Measurements from ENCODE around the gene SPATS2L.

The SPATS2L gene

GRCh38 chr2:200445284-200445683 lies 138.8 kb downstream of the SPATS2L start:
- no peak overlapping the region for H3K9ac ChIP-seq (ENCODE audit: insufficient read length, low read depth)
- peaks cover 2% of the 10 kb centered on the region for H3K4me1 ChIP-seq (ENCODE audit: insufficient read depth, insufficient read length)
- no peaks in the 10 kb centered on the region for H3K27me3 ChIP-seq (ENCODE audit: insufficient read depth, insufficient read length)
- DNase-seq (ENCODE audit: low read depth, low spot score) = no peak
- TF ChIP-seq SUZ12 (IDR thresholded peaks at IDR 0.05; ENCODE audit: extremely low read depth, insufficient read depth, insufficient read length) = no peak
- no peak for TF ChIP-seq YY1 (IDR thresholded peaks at IDR 0.05; ENCODE audit: insufficient read depth, insufficient read length)
- no peak for TF ChIP-seq ZNF274 (IDR thresholded peaks at IDR 0.05; ENCODE audit: low read depth, low read length)
- no peaks in the 10 kb centered on the region for H3K9me3 ChIP-seq (ENCODE audit: insufficient read depth, low read length)
- H3K4me3 ChIP-seq (ENCODE audit: insufficient read length, low read depth) = no peak overlapping the region
- H3K36me3 ChIP-seq (ENCODE audit: insufficient read depth, insufficient read length, low read length) = peaks cover 25% of the 10 kb centered on the region

GRCh38 chr2:200446612-200447011 lies 140.1 kb downstream of the SPATS2L start:
- no peak for TF ChIP-seq SUZ12 (IDR thresholded peaks at IDR 0.05; ENCODE audit: extremely low read depth, insufficient read depth, insufficient read length)
- TF ChIP-seq ZNF274 (IDR thresholded peaks at IDR 0.05; ENCODE audit: low read depth, low read length) = no peak
- TF ChIP-seq YY1 (IDR thresholded peaks at IDR 0.05; ENCODE audit: insufficient read depth, insufficient read length) = no peak
- Histone ChIP-seq H3K9ac (ENCODE audit: insufficient read length, low read depth) (no peak overlapping the region), H3K36me3 (ENCODE audit: insufficient read depth, insufficient read length, low read length) (peaks cover 17% of the 10 kb centered on the region), H3K27me3 (ENCODE audit: insufficient read depth, insufficient read length) (no peaks in the 10 kb centered on the region), H3K9me3 (ENCODE audit: insufficient read depth, low read length) (no peaks in the 10 kb centered on the region), H3K4me3 (ENCODE audit: insufficient read length, low read depth) (no peak overlapping the region), H3K4me1 (ENCODE audit: insufficient read depth, insufficient read length) (peaks cover 2% of the 10 kb centered on the region)
- no peak for DNase-seq (ENCODE audit: low read depth, low spot score)

GRCh38 chr2:200447139-200447855 lies 140.8 kb downstream of the SPATS2L start:
- H3K4me1 ChIP-seq (ENCODE audit: insufficient read depth, insufficient read length) = peaks cover 2% of the 10 kb centered on the region
- H3K9me3 ChIP-seq (ENCODE audit: insufficient read depth, low read length) = no peaks in the 10 kb centered on the region
- H3K27me3 ChIP-seq (ENCODE audit: insufficient read depth, insufficient read length) = no peaks in the 10 kb centered on the region
- TF ChIP-seq YY1 (IDR thresholded peaks at IDR 0.05; ENCODE audit: insufficient read depth, insufficient read length) (no peak), ZNF274 (IDR thresholded peaks at IDR 0.05; ENCODE audit: low read depth, low read length) (no peak), SUZ12 (IDR thresholded peaks at IDR 0.05; ENCODE audit: extremely low read depth, insufficient read depth, insufficient read length) (no peak)
- no peak for DNase-seq (ENCODE audit: low read depth, low spot score)
- H3K4me3 ChIP-seq (ENCODE audit: insufficient read length, low read depth) = no peak overlapping the region
- H3K36me3 ChIP-seq (ENCODE audit: insufficient read depth, insufficient read length, low read length) = peaks cover 16% of the 10 kb centered on the region
- no peak overlapping the region for H3K9ac ChIP-seq (ENCODE audit: insufficient read length, low read depth)

- no peak for TF ChIP-seq SUZ12 (IDR thresholded peaks at IDR 0.05; ENCODE audit: extremely low read depth, insufficient read depth, insufficient read length)
- TF ChIP-seq YY1 (IDR thresholded peaks at IDR 0.05; ENCODE audit: insufficient read depth, insufficient read length) = no peak
- no peak for TF ChIP-seq ZNF274 (IDR thresholded peaks at IDR 0.05; ENCODE audit: low read depth, low read length)
- Histone ChIP-seq H3K27me3 (ENCODE audit: insufficient read depth, insufficient read length) (no peaks in the 10 kb centered on the region), H3K9ac (ENCODE audit: insufficient read length, low read depth) (no peak overlapping the region), H3K4me1 (ENCODE audit: insufficient read depth, insufficient read length) (peaks cover 2% of the 10 kb centered on the region), H3K9me3 (ENCODE audit: insufficient read depth, low read length) (no peaks in the 10 kb centered on the region), H3K36me3 (ENCODE audit: insufficient read depth, insufficient read length, low read length) (peaks cover 12% of the 10 kb centered on the region), H3K4me3 (ENCODE audit: insufficient read length, low read depth) (no peak overlapping the region)
- DNase-seq (ENCODE audit: low read depth, low spot score) = no peak
Measured at GRCh38 chr2:200448455-200448854, 142.0 kb downstream of the SPATS2L start.

GRCh38 chr2:200449149-200449548 lies 142.7 kb downstream of the SPATS2L start:
- DNase-seq (ENCODE audit: low read depth, low spot score) = no peak
- Histone ChIP-seq H3K36me3 (ENCODE audit: insufficient read depth, insufficient read length, low read length) (peaks cover 6% of the 10 kb centered on the region), H3K27me3 (ENCODE audit: insufficient read depth, insufficient read length) (no peaks in the 10 kb centered on the region), H3K4me1 (ENCODE audit: insufficient read depth, insufficient read length) (peaks cover 2% of the 10 kb centered on the region), H3K9ac (ENCODE audit: insufficient read length, low read depth) (no peak overlapping the region), H3K4me3 (ENCODE audit: insufficient read length, low read depth) (no peak overlapping the region), H3K9me3 (ENCODE audit: insufficient read depth, low read length) (no peaks in the 10 kb centered on the region)
- TF ChIP-seq YY1 (IDR thresholded peaks at IDR 0.05; ENCODE audit: insufficient read depth, insufficient read length) (no peak), SUZ12 (IDR thresholded peaks at IDR 0.05; ENCODE audit: extremely low read depth, insufficient read depth, insufficient read length) (no peak), ZNF274 (IDR thresholded peaks at IDR 0.05; ENCODE audit: low read depth, low read length) (no peak)

- H3K27me3 ChIP-seq (ENCODE audit: insufficient read depth, insufficient read length) = no peaks in the 10 kb centered on the region
- no peaks in the 10 kb centered on the region for H3K9me3 ChIP-seq (ENCODE audit: insufficient read depth, low read length)
- DNase-seq (ENCODE audit: low read depth, low spot score) = no peak
- TF ChIP-seq YY1 (IDR thresholded peaks at IDR 0.05; ENCODE audit: insufficient read depth, insufficient read length) (no peak), SUZ12 (IDR thresholded peaks at IDR 0.05; ENCODE audit: extremely low read depth, insufficient read depth, insufficient read length) (no peak), ZNF274 (IDR thresholded peaks at IDR 0.05; ENCODE audit: low read depth, low read length) (no peak)
- H3K36me3 ChIP-seq (ENCODE audit: insufficient read depth, insufficient read length, low read length) = peaks cover 6% of the 10 kb centered on the region
- H3K4me1 ChIP-seq (ENCODE audit: insufficient read depth, insufficient read length) = peaks cover 2% of the 10 kb centered on the region
- no peak overlapping the region for H3K9ac ChIP-seq (ENCODE audit: insufficient read length, low read depth)
- no peak overlapping the region for H3K4me3 ChIP-seq (ENCODE audit: insufficient read length, low read depth)
Measured at GRCh38 chr2:200450288-200450687, 143.8 kb downstream of the SPATS2L start.

GRCh38 chr2:200451511-200451910 lies 145.0 kb downstream of the SPATS2L start:
- Histone ChIP-seq H3K9me3 (ENCODE audit: insufficient read depth, low read length) (no peaks in the 10 kb centered on the region), H3K9ac (ENCODE audit: insufficient read length, low read depth) (no peak overlapping the region), H3K4me3 (ENCODE audit: insufficient read length, low read depth) (no peak overlapping the region), H3K4me1 (ENCODE audit: insufficient read depth, insufficient read length) (no peaks in the 10 kb centered on the region), H3K27me3 (ENCODE audit: insufficient read depth, insufficient read length) (no peaks in the 10 kb centered on the region), H3K36me3 (ENCODE audit: insufficient read depth, insufficient read length, low read length) (peaks cover 9% of the 10 kb centered on the region)
- DNase-seq (ENCODE audit: low read depth, low spot score) = no peak
- no peak for TF ChIP-seq YY1 (IDR thresholded peaks at IDR 0.05; ENCODE audit: insufficient read depth, insufficient read length)
- TF ChIP-seq ZNF274 (IDR thresholded peaks at IDR 0.05; ENCODE audit: low read depth, low read length) = no peak
- TF ChIP-seq SUZ12 (IDR thresholded peaks at IDR 0.05; ENCODE audit: extremely low read depth, insufficient read depth, insufficient read length) = no peak

All from NT2/D1 (cell line).